K562 (cell line): ENCODE data around the gene ATP2B1. TPM values are rescaled to one million over a fixed set of nuclear protein-coding genes. Genes with fewer than 3 reads are reported as not detected.

ENCODE experiments used
- CHCHD3 ChIP-seq: fragments of 250-450 bp; sonication (Bioruptor Pico); IDR thresholded peaks from 2 replicates; pipeline ENCODE4 v2.1.2; 2022; ENCODE audit warnings: mild to moderate bottlenecking
- CHD1 ChIP-seq: fragments of 200-600 bp; sonication (generic); IDR thresholded peaks from one replicate; pipeline ENCODE4 v1.6.1; 2012; ENCODE audit warnings: mild to moderate bottlenecking, moderate library complexity, low read length, inconsistent platforms
- FUS ChIP-seq: fragments of 200-400 bp; formaldehyde crosslinking; optimal IDR thresholded peaks from 2 replicates; pipeline ENCODE3; 2017; ENCODE audit warnings: low read depth, low read length
- GABPB1 ChIP-seq: sonication (generic); formaldehyde crosslinking; IDR thresholded peaks from 2 replicates; pipeline ENCODE4 v1.8.0; 2022; ENCODE audit warnings: mild to moderate bottlenecking, missing genetic modification reagents
- HSF4 ChIP-seq: fragments of 250-450 bp; sonication (Bioruptor Pico); IDR thresholded peaks from 2 replicates; pipeline ENCODE4 v2.1.2; 2022; ENCODE audit warnings: mild to moderate bottlenecking, moderate library complexity, borderline replicate concordance
- KDM1A ChIP-seq, 2 experiments: fragments of 450-650 bp; IDR thresholded peaks; 2 replicates each; pipeline ENCODE4 v1.6.1; 2016; ENCODE audit warnings: mild to moderate bottlenecking in 2 of 2
- NR2F6 ChIP-seq: fragments of 450-650 bp; formaldehyde crosslinking; IDR thresholded peaks from 2 replicates; pipeline ENCODE4 v1.4.0; 2020; ENCODE audit warnings: mild to moderate bottlenecking
- RBM22 ChIP-seq: fragments of 200-400 bp; formaldehyde crosslinking; IDR thresholded peaks from 2 replicates; pipeline ENCODE4 v1.6.1; 2018; ENCODE audit warnings: low read length, low read depth; ENCODE audit not compliant: poor library complexity, severe bottlenecking
- RFX7 ChIP-seq: fragments of 250-450 bp; sonication (Bioruptor Pico); IDR thresholded peaks from 2 replicates; pipeline ENCODE4 v1.5.1; 2021; ENCODE audit warnings: mild to moderate bottlenecking
- polyA plus RNA-seq, 8 experiments: library from polyadenylated mRNA; depleted of rRNA in 4 of 8; stranded (reverse) in 5 of 8; unstranded in 3 of 8; fragments of >200 nt; fragmentation: Nextera tagmentation in 2 of 8; fragmentation: Illumina TruSeq in 1 of 8; extraction: Ambion mirVana in 2 of 8; extraction: Trizol in 1 of 8; gene quantifications; 2 replicates each; pipeline versions ENCODE4 v1.2.1 to v1.2.3, GENCODE V29; 2011 to 2014; ENCODE audit warnings: inconsistent platforms in 1 of 8, missing spikeins in 1 of 8
- total RNA-seq, 7 experiments: library from RNA; depleted of rRNA in 6 of 7; stranded (reverse); fragments of >200 nt in 6 of 7; fragmentation: Illumina TruSeq in 2 of 7; extraction: Trizol in 2 of 7; gene quantifications; 2 replicates each; pipeline versions ENCODE4 v1.2.1 to v1.2.3, GENCODE V29; 2011 to 2021; ENCODE audit warnings: low replicate concordance in 1 of 7
- TF ChIP-seq, protein P1 (sequence below): fragments of 250-450 bp; sonication (Bioruptor Pico); IDR thresholded peaks from 2 replicates; pipeline ENCODE4 v1.5.0; 2021; ENCODE audit warnings: mild to moderate bottlenecking, moderate library complexity
- TF ChIP-seq, protein P2 (sequence below): fragments of 250-450 bp; sonication (Bioruptor Pico); IDR thresholded peaks from 2 replicates; pipeline ENCODE4 v1.4.0; 2020; ENCODE audit warnings: mild to moderate bottlenecking
- TF ChIP-seq, protein P3 (sequence below): IDR thresholded peaks from 2 replicates; pipeline ENCODE4 v1.6.1; 2012; ENCODE audit warnings: low read depth, low read length, improper control_type of control experiment, borderline replicate concordance
- TF ChIP-seq, protein P4 (sequence below): fragments of 450-650 bp; formaldehyde crosslinking; IDR thresholded peaks from 2 replicates; pipeline ENCODE4 v1.4.0; 2020; ENCODE audit warnings: mild to moderate bottlenecking, moderate library complexity
- TF ChIP-seq, protein P5 (sequence below): fragments of 450-650 bp; IDR thresholded peaks from 2 replicates; pipeline ENCODE4 v1.6.1; 2017; ENCODE audit warnings: mild to moderate bottlenecking, moderate library complexity
- TF ChIP-seq, protein P6 (sequence below), 3 experiments: IDR thresholded peaks in 2 of 3; conservative IDR thresholded peaks in 1 of 3; 2 replicates each; pipeline ENCODE4 v1.5.1; 2011 to 2012; ENCODE audit warnings: low read length in 3 of 3, mild to moderate bottlenecking in 3 of 3, control low read depth in 2 of 3, improper control_type of control experiment in 1 of 3, inconsistent platforms in 1 of 3, low read depth in 1 of 3, mixed read lengths in 1 of 3, moderate library complexity in 1 of 3; ENCODE audit not compliant: insufficient read depth in 2 of 3

The ATP2B1 gene
- total and polyA plus RNA-seq, 9 of the 15 experiments (the other 6 are each of a cell fraction or from before 2014, with no cell fraction given): 8.6 to 39.0 (median 27.8) TPM

DNA sequence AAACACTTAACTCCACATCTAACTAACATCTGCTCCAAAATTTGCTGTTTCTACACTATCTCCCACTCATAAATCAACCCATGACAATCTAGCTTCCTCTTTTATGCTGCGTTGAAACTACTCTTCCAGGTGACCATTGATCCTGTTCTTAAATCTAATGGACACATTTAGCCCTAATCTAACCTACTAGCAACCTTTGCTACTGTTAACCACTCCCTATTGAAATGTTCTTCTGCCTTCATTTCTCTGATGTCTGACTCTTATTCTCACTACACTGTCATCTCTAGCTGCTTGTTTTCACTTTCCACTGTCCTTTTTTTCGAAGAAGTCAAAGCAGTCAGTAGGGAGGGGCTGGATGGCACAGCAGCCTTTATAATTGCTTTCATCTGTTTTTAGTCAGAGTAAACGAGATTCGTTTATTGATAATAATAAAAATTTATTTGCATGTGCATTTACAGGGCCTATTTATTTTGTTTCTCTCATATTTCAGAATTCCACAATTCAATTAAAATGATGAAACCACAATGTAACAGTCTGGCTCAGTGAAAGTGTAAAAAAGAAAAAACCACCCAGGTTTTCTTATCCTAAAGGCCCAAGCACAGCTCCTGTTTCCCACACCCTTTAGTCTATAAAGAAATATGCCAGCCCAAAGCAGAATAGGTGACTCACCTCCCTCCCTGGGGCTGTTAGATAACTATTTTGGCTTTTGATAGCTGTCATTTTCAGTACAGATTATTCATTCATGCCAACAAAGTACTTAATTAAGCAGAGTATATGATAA is 44.9 kb downstream of the ATP2B1 start (continued):
- TF ChIP-seq, protein P1, sequence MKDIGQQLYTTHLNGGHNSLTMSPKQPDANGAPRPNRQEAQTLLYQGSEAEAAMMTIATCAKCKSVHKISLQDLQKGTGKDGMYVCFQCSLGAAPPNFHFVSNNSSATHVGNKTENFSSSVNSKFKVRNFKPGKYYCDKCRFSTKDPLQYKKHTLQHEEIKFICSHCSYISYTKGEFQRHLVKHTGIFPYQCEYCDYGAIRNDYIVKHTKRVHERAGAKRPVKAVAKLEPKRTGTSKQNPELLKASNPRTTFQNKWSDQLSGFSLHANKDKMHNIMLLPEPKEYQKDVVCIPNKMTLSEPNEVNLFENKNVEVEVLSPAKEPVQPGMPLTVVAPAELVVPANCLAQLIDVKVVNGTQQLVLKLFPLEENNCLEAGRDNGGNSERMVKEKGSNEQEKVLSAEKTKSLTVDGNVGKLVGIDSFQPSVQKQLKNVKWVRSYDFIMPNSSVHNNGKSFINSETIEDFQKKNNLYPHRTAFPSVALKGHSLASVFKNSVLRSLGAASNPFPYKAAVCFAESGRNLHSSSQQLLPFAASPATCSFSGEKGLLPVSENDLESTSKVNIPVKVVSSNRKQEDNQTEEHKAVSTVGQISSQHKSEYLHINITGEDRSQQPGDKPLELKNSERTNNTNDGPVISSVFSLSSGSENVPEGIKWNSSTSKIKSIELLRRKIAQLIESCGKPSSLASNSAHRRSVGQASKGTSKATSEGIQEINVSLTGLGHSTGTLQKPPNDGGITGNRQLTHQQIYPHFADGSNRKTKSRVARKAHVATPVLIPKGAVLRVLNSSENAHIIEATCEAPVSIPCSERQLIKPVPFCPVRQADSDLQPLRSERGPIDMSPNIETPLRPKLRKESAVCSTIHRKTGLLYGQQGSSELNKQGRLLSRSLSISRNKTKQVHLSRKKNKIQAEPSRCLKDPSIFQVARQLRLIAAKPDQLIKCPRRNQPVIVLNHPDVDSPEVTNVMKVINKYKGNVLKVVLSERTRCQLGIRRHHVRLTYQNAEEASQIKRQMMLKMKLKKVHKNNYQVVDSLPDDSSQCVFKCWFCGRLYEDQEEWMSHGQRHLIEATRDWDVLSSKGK: no peak
- TF ChIP-seq CHD1: no peak
- no peak for TF ChIP-seq CHCHD3 (CRISPR knock-in tag)
- TF ChIP-seq GABPB1 (CRISPR knock-in tag): no peak
- TF ChIP-seq FUS: no peak
- TF ChIP-seq, protein P2, sequence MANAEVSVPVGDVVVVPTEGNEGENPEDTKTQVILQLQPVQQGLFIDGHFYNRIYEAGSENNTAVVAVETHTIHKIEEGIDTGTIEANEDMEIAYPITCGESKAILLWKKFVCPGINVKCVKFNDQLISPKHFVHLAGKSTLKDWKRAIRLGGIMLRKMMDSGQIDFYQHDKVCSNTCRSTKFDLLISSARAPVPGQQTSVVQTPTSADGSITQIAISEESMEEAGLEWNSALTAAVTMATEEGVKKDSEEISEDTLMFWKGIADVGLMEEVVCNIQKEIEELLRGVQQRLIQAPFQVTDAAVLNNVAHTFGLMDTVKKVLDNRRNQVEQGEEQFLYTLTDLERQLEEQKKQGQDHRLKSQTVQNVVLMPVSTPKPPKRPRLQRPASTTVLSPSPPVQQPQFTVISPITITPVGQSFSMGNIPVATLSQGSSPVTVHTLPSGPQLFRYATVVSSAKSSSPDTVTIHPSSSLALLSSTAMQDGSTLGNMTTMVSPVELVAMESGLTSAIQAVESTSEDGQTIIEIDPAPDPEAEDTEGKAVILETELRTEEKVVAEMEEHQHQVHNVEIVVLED: no peak
- TF ChIP-seq, protein P3, sequence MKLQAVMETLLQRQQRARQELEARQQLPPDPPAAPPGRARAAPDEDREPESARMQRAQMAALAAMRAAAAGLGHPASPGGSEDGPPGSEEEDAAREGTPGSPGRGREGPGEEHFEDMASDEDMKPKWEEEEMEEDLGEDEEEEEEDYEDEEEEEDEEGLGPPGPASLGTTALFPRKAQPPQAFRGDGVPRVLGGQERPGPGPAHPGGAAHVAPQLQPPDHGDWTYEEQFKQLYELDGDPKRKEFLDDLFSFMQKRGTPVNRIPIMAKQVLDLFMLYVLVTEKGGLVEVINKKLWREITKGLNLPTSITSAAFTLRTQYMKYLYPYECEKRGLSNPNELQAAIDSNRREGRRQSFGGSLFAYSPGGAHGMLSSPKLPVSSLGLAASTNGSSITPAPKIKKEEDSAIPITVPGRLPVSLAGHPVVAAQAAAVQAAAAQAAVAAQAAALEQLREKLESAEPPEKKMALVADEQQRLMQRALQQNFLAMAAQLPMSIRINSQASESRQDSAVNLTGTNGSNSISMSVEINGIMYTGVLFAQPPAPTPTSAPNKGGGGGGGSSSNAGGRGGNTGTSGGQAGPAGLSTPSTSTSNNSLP: peak; percentile 70; the same call in 1 of the 2 replicates
- TF ChIP-seq KDM1A (IDR thresholded peaks at IDR 0.05): no peak
- TF ChIP-seq, protein P4, sequence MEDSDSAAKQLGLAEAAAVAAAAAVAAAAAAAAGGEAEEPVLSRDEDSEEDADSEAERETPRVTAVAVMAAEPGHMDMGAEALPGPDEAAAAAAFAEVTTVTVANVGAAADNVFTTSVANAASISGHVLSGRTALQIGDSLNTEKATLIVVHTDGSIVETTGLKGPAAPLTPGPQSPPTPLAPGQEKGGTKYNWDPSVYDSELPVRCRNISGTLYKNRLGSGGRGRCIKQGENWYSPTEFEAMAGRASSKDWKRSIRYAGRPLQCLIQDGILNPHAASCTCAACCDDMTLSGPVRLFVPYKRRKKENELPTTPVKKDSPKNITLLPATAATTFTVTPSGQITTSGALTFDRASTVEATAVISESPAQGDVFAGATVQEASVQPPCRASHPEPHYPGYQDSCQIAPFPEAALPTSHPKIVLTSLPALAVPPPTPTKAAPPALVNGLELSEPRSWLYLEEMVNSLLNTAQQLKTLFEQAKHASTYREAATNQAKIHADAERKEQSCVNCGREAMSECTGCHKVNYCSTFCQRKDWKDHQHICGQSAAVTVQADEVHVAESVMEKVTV: no peak
- TF ChIP-seq RFX7 (CRISPR knock-in tag): no peak
- TF ChIP-seq, protein P5, sequence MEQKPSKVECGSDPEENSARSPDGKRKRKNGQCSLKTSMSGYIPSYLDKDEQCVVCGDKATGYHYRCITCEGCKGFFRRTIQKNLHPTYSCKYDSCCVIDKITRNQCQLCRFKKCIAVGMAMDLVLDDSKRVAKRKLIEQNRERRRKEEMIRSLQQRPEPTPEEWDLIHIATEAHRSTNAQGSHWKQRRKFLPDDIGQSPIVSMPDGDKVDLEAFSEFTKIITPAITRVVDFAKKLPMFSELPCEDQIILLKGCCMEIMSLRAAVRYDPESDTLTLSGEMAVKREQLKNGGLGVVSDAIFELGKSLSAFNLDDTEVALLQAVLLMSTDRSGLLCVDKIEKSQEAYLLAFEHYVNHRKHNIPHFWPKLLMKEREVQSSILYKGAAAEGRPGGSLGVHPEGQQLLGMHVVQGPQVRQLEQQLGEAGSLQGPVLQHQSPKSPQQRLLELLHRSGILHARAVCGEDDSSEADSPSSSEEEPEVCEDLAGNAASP: no peak
- no peak for TF ChIP-seq HSF4 (CRISPR knock-in tag)
- TF ChIP-seq, protein P6, sequence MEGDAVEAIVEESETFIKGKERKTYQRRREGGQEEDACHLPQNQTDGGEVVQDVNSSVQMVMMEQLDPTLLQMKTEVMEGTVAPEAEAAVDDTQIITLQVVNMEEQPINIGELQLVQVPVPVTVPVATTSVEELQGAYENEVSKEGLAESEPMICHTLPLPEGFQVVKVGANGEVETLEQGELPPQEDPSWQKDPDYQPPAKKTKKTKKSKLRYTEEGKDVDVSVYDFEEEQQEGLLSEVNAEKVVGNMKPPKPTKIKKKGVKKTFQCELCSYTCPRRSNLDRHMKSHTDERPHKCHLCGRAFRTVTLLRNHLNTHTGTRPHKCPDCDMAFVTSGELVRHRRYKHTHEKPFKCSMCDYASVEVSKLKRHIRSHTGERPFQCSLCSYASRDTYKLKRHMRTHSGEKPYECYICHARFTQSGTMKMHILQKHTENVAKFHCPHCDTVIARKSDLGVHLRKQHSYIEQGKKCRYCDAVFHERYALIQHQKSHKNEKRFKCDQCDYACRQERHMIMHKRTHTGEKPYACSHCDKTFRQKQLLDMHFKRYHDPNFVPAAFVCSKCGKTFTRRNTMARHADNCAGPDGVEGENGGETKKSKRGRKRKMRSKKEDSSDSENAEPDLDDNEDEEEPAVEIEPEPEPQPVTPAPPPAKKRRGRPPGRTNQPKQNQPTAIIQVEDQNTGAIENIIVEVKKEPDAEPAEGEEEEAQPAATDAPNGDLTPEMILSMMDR (IDR thresholded peaks at IDR 0.05 in 2 of 3, conservative IDR thresholded peaks at IDR 0.05 in 1 of 3; ENCODE audit: insufficient read depth in 2 of 3, low read depth in 1 of 3, low read length in 3 of 3): no peak
- no peak for TF ChIP-seq RBM22
- TF ChIP-seq NR2F6 (CRISPR knock-in tag): no peak
